ENCODE data around the gene TRAPPC2. TPM values are rescaled to one million over a fixed set of nuclear protein-coding genes. Genes with fewer than 3 reads are reported as not detected.

TRAPPC2 gene
- total RNA-seq, 1 experiment from 2014 or later: 23.6 TPM

GRCh38 chrX:13716455-13716854 lies 18.0 kb downstream of the TRAPPC2 start:
- intact Hi-C loops (cut with micrococcal nuclease; ENCODE audit: unreplicated experiment): no loop called here
- DNase-seq: no peak
- CTCF ChIA-PET: no interaction called here
- TF ChIP-seq CTCF (conservative IDR thresholded peaks at IDR 0.05) (no peak), EZH2 (IDR thresholded peaks at IDR 0.05; ENCODE audit: low read depth) (no peak)
- POLR2A ChIA-PET (ENCODE audit: unreplicated experiment): no interaction called here
- peaks cover 20% of the 10 kb centered on the region for H3K79me2 ChIP-seq (ENCODE audit: low read depth)
- H4K20me1 ChIP-seq (ENCODE audit: insufficient read depth): no peaks in the 10 kb centered on the region
- no peak overlapping the region for H3K4me2 ChIP-seq
- H3K9me2 ChIP-seq (ENCODE audit: insufficient read depth): no peaks in the 10 kb centered on the region
- peaks cover 4% of the 10 kb centered on the region; the same call in 1 of the 2 replicates for H3K36me3 ChIP-seq (ENCODE audit: low read depth)
- no peaks in the 10 kb centered on the region for H3K27me3 ChIP-seq (ENCODE audit: insufficient read depth, low read depth)
- H2AFZ ChIP-seq: no peak overlapping the region
- peaks cover 5% of the 10 kb centered on the region for H3K4me1 ChIP-seq (replicated peaks; ENCODE audit: insufficient read depth)
- BruUV-seq (replicated peaks): no TSS peak
- no peak overlapping the region for H3K27ac ChIP-seq
- H3K9me3 ChIP-seq (ENCODE audit: insufficient read depth, low read depth): no peaks in the 10 kb centered on the region
- H3F3A ChIP-seq (ENCODE audit: insufficient read depth, low read depth): no peaks in the 10 kb centered on the region; the same call in 1 of the 2 replicates
- no peak overlapping the region for H3K4me3 ChIP-seq

GRCh38 chrX:13711141-13711540 lies 23.3 kb downstream of the TRAPPC2 start:
- no TSS peak for BruUV-seq (replicated peaks)
- peaks cover 4% of the 10 kb centered on the region; the same call in 1 of the 2 replicates for H3K36me3 ChIP-seq (ENCODE audit: low read depth)
- no peaks in the 10 kb centered on the region for H3K27me3 ChIP-seq (ENCODE audit: insufficient read depth, low read depth)
- ChIA-PET POLR2A (ENCODE audit: unreplicated experiment) (no interaction called here), CTCF (no interaction called here)
- H4K20me1 ChIP-seq (ENCODE audit: insufficient read depth): no peaks in the 10 kb centered on the region
- H3K9me3 ChIP-seq (ENCODE audit: insufficient read depth, low read depth): no peaks in the 10 kb centered on the region
- TF ChIP-seq EZH2 (IDR thresholded peaks at IDR 0.05; ENCODE audit: low read depth) (no peak), CTCF (conservative IDR thresholded peaks at IDR 0.05) (no peak)
- no peak overlapping the region for H3K4me2 ChIP-seq
- 0 out of 2 replicates have a peak, but pooled peaks cover 4% of the 10 kb centered on the region for H3K79me2 ChIP-seq (ENCODE audit: low read depth)
- no peaks in the 10 kb centered on the region; the same call in 1 of the 2 replicates for H3F3A ChIP-seq (ENCODE audit: insufficient read depth, low read depth)
- intact Hi-C loops (cut with micrococcal nuclease; ENCODE audit: unreplicated experiment): no loop called here
- H3K4me3 ChIP-seq: no peak overlapping the region
- DNase-seq: no peak
- H3K9me2 ChIP-seq (ENCODE audit: insufficient read depth): no peaks in the 10 kb centered on the region
- no peaks in the 10 kb centered on the region for H3K4me1 ChIP-seq (replicated peaks; ENCODE audit: insufficient read depth)
- no peak overlapping the region for H3K27ac ChIP-seq
- H2AFZ ChIP-seq: no peak overlapping the region

GRCh38 chrX:13703589-13703988 lies 30.8 kb downstream of the TRAPPC2 start:
- Histone ChIP-seq H3K9me3 (ENCODE audit: insufficient read depth, low read depth) (no peaks in the 10 kb centered on the region), H3K79me2 (ENCODE audit: low read depth) (peaks cover 63% of the 10 kb centered on the region), H4K20me1 (ENCODE audit: insufficient read depth) (no peaks in the 10 kb centered on the region; the same call in 1 of the 2 replicates), H3K36me3 (ENCODE audit: low read depth) (no peaks in the 10 kb centered on the region), H3K4me1 (replicated peaks; ENCODE audit: insufficient read depth) (peaks cover 4% of the 10 kb centered on the region), H3K27ac (no peak overlapping the region), H3K4me3 (no peak overlapping the region), H3F3A (ENCODE audit: insufficient read depth, low read depth) (0 out of 2 replicates have a peak, but pooled peaks cover 2% of the 10 kb centered on the region), H2AFZ (no peak overlapping the region), H3K4me2 (no peak overlapping the region), H3K9me2 (ENCODE audit: insufficient read depth) (no peaks in the 10 kb centered on the region), H3K27me3 (ENCODE audit: insufficient read depth, low read depth) (no peaks in the 10 kb centered on the region)
- no peak for DNase-seq
- no TSS peak for BruUV-seq (replicated peaks)
- ChIA-PET POLR2A (ENCODE audit: unreplicated experiment) (no interaction called here), CTCF (no interaction called here)
- intact Hi-C loops (cut with micrococcal nuclease; ENCODE audit: unreplicated experiment): no loop called here
- TF ChIP-seq CTCF (conservative IDR thresholded peaks at IDR 0.05) (no peak), EZH2 (IDR thresholded peaks at IDR 0.05; ENCODE audit: low read depth) (no peak)

Data from PC-9 (cell line).